ENCODE measurements around the gene PI4KA. TPM values are rescaled to one million over a fixed set of nuclear protein-coding genes. Genes with fewer than 3 reads are reported as not detected.
"Not testable (repeated sequence)": the region's sequence is repeated elsewhere in the genome, so short reads cannot be mapped to it uniquely, and the experiment has no call there.

The PI4KA gene
- polyA plus RNA-seq, 1 donor from 2014 or later, result 42.2 TPM

GRCh38 chr22:20738394-20739089 is 120.1 kb downstream of the PI4KA start:
- no peaks in the 10 kb centered on the region for H4K20me1 ChIP-seq (ENCODE audit: insufficient read depth)
- no peaks in the 10 kb centered on the region for H3K79me2 ChIP-seq (replicated peaks; ENCODE audit: insufficient read depth, low read length)
- H3K4me3 ChIP-seq (ENCODE audit: low read length), result no peak overlapping the region
- no peaks in the 10 kb centered on the region for H3F3A ChIP-seq (ENCODE audit: insufficient read depth, low read length, poor library complexity, severe bottlenecking)
- H3K9me2 ChIP-seq (ENCODE audit: insufficient read depth, low read length), result no peaks in the 10 kb centered on the region
- TF ChIP-seq RAD21 (conservative IDR thresholded peaks at IDR 0.05), result no peak
- TF ChIP-seq, protein P1, sequence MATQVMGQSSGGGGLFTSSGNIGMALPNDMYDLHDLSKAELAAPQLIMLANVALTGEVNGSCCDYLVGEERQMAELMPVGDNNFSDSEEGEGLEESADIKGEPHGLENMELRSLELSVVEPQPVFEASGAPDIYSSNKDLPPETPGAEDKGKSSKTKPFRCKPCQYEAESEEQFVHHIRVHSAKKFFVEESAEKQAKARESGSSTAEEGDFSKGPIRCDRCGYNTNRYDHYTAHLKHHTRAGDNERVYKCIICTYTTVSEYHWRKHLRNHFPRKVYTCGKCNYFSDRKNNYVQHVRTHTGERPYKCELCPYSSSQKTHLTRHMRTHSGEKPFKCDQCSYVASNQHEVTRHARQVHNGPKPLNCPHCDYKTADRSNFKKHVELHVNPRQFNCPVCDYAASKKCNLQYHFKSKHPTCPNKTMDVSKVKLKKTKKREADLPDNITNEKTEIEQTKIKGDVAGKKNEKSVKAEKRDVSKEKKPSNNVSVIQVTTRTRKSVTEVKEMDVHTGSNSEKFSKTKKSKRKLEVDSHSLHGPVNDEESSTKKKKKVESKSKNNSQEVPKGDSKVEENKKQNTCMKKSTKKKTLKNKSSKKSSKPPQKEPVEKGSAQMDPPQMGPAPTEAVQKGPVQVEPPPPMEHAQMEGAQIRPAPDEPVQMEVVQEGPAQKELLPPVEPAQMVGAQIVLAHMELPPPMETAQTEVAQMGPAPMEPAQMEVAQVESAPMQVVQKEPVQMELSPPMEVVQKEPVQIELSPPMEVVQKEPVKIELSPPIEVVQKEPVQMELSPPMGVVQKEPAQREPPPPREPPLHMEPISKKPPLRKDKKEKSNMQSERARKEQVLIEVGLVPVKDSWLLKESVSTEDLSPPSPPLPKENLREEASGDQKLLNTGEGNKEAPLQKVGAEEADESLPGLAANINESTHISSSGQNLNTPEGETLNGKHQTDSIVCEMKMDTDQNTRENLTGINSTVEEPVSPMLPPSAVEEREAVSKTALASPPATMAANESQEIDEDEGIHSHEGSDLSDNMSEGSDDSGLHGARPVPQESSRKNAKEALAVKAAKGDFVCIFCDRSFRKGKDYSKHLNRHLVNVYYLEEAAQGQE (IDR thresholded peaks at IDR 0.05; ENCODE audit: borderline replicate concordance), result no peak
- TF ChIP-seq MXI1 (conservative IDR thresholded peaks at IDR 0.05; ENCODE audit: poor library complexity, severe bottlenecking), result no peak
- TF ChIP-seq EP300 (conservative IDR thresholded peaks at IDR 0.05; ENCODE audit: poor library complexity, severe bottlenecking), result no peak
- TF ChIP-seq POLR2AphosphoS5 (IDR thresholded peaks at IDR 0.05), result no peak
- no peak for TF ChIP-seq EZH2 (IDR thresholded peaks at IDR 0.05; ENCODE audit: borderline replicate concordance, insufficient read depth, low read length, poor library complexity, severe bottlenecking)
- no peak for TF ChIP-seq TAF1 (IDR thresholded peaks at IDR 0.05; ENCODE audit: low read depth)
- TF ChIP-seq SMC3 (conservative IDR thresholded peaks at IDR 0.05; ENCODE audit: poor library complexity), result no peak
- TF ChIP-seq CTCF (IDR thresholded peaks at IDR 0.05; ENCODE audit: poor library complexity, severe bottlenecking), result no peak
- no peak overlapping the region for H3K4me2 ChIP-seq (ENCODE audit: low read length)
- H2AFZ ChIP-seq (ENCODE audit: low read depth, low read length), result no peak overlapping the region
- peaks cover 4% of the 10 kb centered on the region for H3K36me3 ChIP-seq (ENCODE audit: insufficient read depth, low read length)
- no peak overlapping the region for H3K9ac ChIP-seq (ENCODE audit: low read length)
- no peaks in the 10 kb centered on the region for H3K27me3 ChIP-seq (ENCODE audit: insufficient read depth, low read depth, low read length)
- H3K27ac ChIP-seq (ENCODE audit: low read length), result no peak overlapping the region
- no peaks in the 10 kb centered on the region for H3K9me3 ChIP-seq (ENCODE audit: low read length)

- H3K27me3 ChIP-seq (ENCODE audit: insufficient read depth, low read depth, low read length); H3K9me2 ChIP-seq (ENCODE audit: insufficient read depth, low read length); H3K9ac ChIP-seq (ENCODE audit: low read length); H3F3A ChIP-seq (ENCODE audit: insufficient read depth, low read length, poor library complexity, severe bottlenecking); H3K4me2 ChIP-seq (ENCODE audit: low read length); H2AFZ ChIP-seq (ENCODE audit: low read depth, low read length); H3K9me3 ChIP-seq (ENCODE audit: low read length); H3K27ac ChIP-seq (ENCODE audit: low read length); H4K20me1 ChIP-seq (ENCODE audit: insufficient read depth); H3K36me3 ChIP-seq (ENCODE audit: insufficient read depth, low read length); H3K79me2 ChIP-seq (replicated peaks; ENCODE audit: insufficient read depth, low read length); H3K4me3 ChIP-seq (ENCODE audit: low read length): not testable (repeated sequence)
Measured at GRCh38 chr22:20736891-20737290, 121.7 kb downstream of the PI4KA start.

GRCh38 chr22:20735356-20736162 is 123.1 kb downstream of the PI4KA start:
- H3K36me3 ChIP-seq (ENCODE audit: insufficient read depth, low read length); H3K9me3 ChIP-seq (ENCODE audit: low read length); H3K4me2 ChIP-seq (ENCODE audit: low read length); H3K27ac ChIP-seq (ENCODE audit: low read length); H2AFZ ChIP-seq (ENCODE audit: low read depth, low read length); H4K20me1 ChIP-seq (ENCODE audit: insufficient read depth); H3K27me3 ChIP-seq (ENCODE audit: insufficient read depth, low read depth, low read length); H3K4me3 ChIP-seq (ENCODE audit: low read length); H3K9ac ChIP-seq (ENCODE audit: low read length); H3K9me2 ChIP-seq (ENCODE audit: insufficient read depth, low read length); H3F3A ChIP-seq (ENCODE audit: insufficient read depth, low read length, poor library complexity, severe bottlenecking); H3K79me2 ChIP-seq (replicated peaks; ENCODE audit: insufficient read depth, low read length): not testable (repeated sequence)

DNA sequence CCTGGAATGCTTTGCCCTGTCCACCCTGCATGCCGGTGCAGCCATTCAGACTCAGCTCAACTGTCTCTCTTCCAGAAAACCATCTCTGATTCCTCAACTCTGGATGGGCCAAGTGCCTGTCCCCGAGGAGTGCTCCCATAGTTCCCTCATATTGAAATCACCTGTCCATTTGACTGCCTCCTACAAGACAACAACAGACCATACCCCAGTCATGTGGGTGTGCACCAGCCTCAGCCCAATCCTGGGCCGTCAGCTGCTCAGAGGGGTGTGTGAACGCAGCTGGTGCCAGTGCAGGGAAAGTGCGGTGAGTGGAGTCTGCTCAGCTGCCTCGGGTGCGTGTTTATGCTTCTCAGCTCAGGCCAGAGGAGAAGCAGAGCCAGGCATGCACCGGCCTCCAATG is 126.2 kb downstream of the PI4KA start:
- not testable (repeated sequence) for H2AFZ ChIP-seq (ENCODE audit: low read depth, low read length); H3K27ac ChIP-seq (ENCODE audit: low read length); H4K20me1 ChIP-seq (ENCODE audit: insufficient read depth); H3K27me3 ChIP-seq (ENCODE audit: insufficient read depth, low read depth, low read length); H3K4me3 ChIP-seq (ENCODE audit: low read length); H3K79me2 ChIP-seq (replicated peaks; ENCODE audit: insufficient read depth, low read length); H3F3A ChIP-seq (ENCODE audit: insufficient read depth, low read length, poor library complexity, severe bottlenecking); H3K36me3 ChIP-seq (ENCODE audit: insufficient read depth, low read length); H3K4me2 ChIP-seq (ENCODE audit: low read length); H3K9me2 ChIP-seq (ENCODE audit: insufficient read depth, low read length); H3K9ac ChIP-seq (ENCODE audit: low read length); H3K9me3 ChIP-seq (ENCODE audit: low read length)
